ENCODE results near the gene THRSP. TPM values are rescaled to one million over a fixed set of nuclear protein-coding genes. Genes with fewer than 3 reads are reported as not detected.

The THRSP gene
- total and polyA plus RNA-seq, 10 of the 15 experiments (the other 5 are each of a cell fraction or from before 2014, with no cell fraction given) = 0.18 TPM; not detected in 9

- TF ChIP-seq E2F4 (IDR thresholded peaks at IDR 0.05; ENCODE audit: low read depth, low read length) = no peak
- no peak for TF ChIP-seq MXI1 (IDR thresholded peaks at IDR 0.05; ENCODE audit: low read depth, low read length)
- no peak for TF ChIP-seq BACH1 (IDR thresholded peaks at IDR 0.05; ENCODE audit: borderline replicate concordance)
Observed at GRCh38 chr11:78111298-78111697, 47.6 kb downstream of the THRSP start (continued).

- no peak overlapping the region; the same call in 1 of the 2 replicates for H2AFZ ChIP-seq (ENCODE audit: control insufficient read depth, low read depth, low read length)
- peaks cover 0 to 6% of the 10 kb centered on the region in 2 experiments; a peak in 1 of 4 replicates for H3K36me3 ChIP-seq (ENCODE audit: control insufficient read depth in 2 of 2, insufficient read depth in 2 of 2, low read length in 1 of 2)
- RAD21 ChIA-PET (ENCODE audit: unreplicated experiment) = interaction anchor here (1.5 kb wide), 1 partner anchor 34 kb away, joined by 5 read pairs; the partner anchor contains the start of gene NDUFC2
- no peaks in the 10 kb centered on the region for H3K27me3 ChIP-seq (replicated peaks in 1 of 2; ENCODE audit: control insufficient read depth in 2 of 2, insufficient read depth in 2 of 2, low read length in 1 of 2)
- WGBS (ENCODE audit: insufficient coverage, insufficient replicate concordance, low lambda C conversion rate, missing lambda C conversion rate) = 58% methylated on average over 6 of the region's 6 CpGs
- H3K4me2 ChIP-seq (ENCODE audit: control insufficient read depth, insufficient read depth) = peak overlapping the region; percentile 23; the same call in 1 of the 2 replicates
- H3K79me2 ChIP-seq (ENCODE audit: control insufficient read depth, insufficient read depth, low read length) = no peaks in the 10 kb centered on the region
- no TSS peak for BruUV-seq (replicated peaks)
- ATAC-seq (peak; percentile 97), DNase-seq (ENCODE audit: low read depth, low spot score) (peak; percentile 17), FAIRE-seq (no peak)
- CTCF ChIA-PET = interaction anchor here (0.6 to 1.0 kb wide), 2 partner anchors 16 to 17 kb away, joined by 3 read pairs; no protein-coding TSS in a partner anchor
- POLR2A ChIA-PET = interaction anchor here (0.6 to 1.3 kb wide), 3 partner anchors 26 to 194 kb away, joined by 3 to 5 read pairs (median 3); partner anchors contain the start of gene ALG8
- SMC1A ChIA-PET (ENCODE audit: uncharacterized antibody, unreplicated experiment) = interaction anchor here (0.6 to 1.2 kb wide), 2 partner anchors 27 to 262 kb away, joined by 3 to 4 read pairs; partner anchors contain the start of gene ALG8
- intact Hi-C loops (cut with micrococcal nuclease; ENCODE audit: unreplicated experiment) (no loop called here), in situ Hi-C loops (cut with MboI) (no loop called here)
- peaks cover 3% of the 10 kb centered on the region; the same call in 1 of the 2 replicates for H3K4me1 ChIP-seq (ENCODE audit: control insufficient read depth, insufficient read depth, low read length)
- H3K27ac ChIP-seq (ENCODE audit: control insufficient read depth, insufficient read depth) = peak overlapping the region; percentile 34; the same call in 1 of the 2 replicates
- no peaks in the 10 kb centered on the region for H4K20me1 ChIP-seq (ENCODE audit: control insufficient read depth, insufficient read depth)
- no peak overlapping the region for H3K9ac ChIP-seq (ENCODE audit: control insufficient read depth, insufficient read depth, low read length)
- no peaks in the 10 kb centered on the region for H3K9me3 ChIP-seq (replicated peaks; ENCODE audit: control insufficient read depth, insufficient read depth, low read length)
- no peak overlapping the region for H3K4me3 ChIP-seq
- no peak for TF ChIP-seq EZH2 (IDR thresholded peaks at IDR 0.05; ENCODE audit: borderline replicate concordance, control insufficient read depth, low read depth, low read length)
- TF ChIP-seq DPF2 (IDR thresholded peaks at IDR 0.05) = peak; percentile 63
- TF ChIP-seq ZBTB4 (CRISPR knock-in tag; IDR thresholded peaks at IDR 0.05) = no peak
- TF ChIP-seq RB1 (IDR thresholded peaks at IDR 0.05; ENCODE audit: borderline replicate concordance) = no peak
- TF ChIP-seq ZNF217 (IDR thresholded peaks at IDR 0.05) = peak; percentile 72; the same call in 1 of the 2 replicates
- TF ChIP-seq HDAC6 (IDR thresholded peaks at IDR 0.05; ENCODE audit: unreplicated experiment) = no peak
- TF ChIP-seq BCL11A (IDR thresholded peaks at IDR 0.05; ENCODE audit: low read depth, low read length) = 0 out of 2 replicates have a peak, but pooled peaks have one; percentile 29
- TF ChIP-seq NKRF (conservative IDR thresholded peaks at IDR 0.05) = no peak
- no peak for TF ChIP-seq GATAD2B (conservative IDR thresholded peaks at IDR 0.05; ENCODE audit: low read depth)
- TF ChIP-seq PBX3 (IDR thresholded peaks at IDR 0.05; ENCODE audit: insufficient replicate concordance, low read depth, low read length) = peak; percentile 73
- TF ChIP-seq CHD4 (IDR thresholded peaks at IDR 0.05) = no peak
Observed at GRCh38 chr11:78112582-78113275, 49.1 kb downstream of the THRSP start.

All from GM12878 (cell line).